IMR-90 (cell line): ENCODE measurements around the gene OR5B21.

Experiments used
- BHLHE40 ChIP-seq: fragments of 150-350 bp; IDR thresholded peaks from 2 replicates; pipeline ENCODE4 v1.6.1; 2016; ENCODE audit warnings: mild to moderate bottlenecking, low read depth, low read length
- CHD1 ChIP-seq: IDR thresholded peaks from 2 replicates; pipeline ENCODE4 v1.6.1; 2012; ENCODE audit warnings: low read depth, low read length, improper control_type of control experiment
- CTCF ChIP-seq: conservative IDR thresholded peaks from 2 replicates; pipeline ENCODE4 v1.5.1; 2012; ENCODE audit warnings: mild to moderate bottlenecking, low read depth, low read length, improper control_type of control experiment
- FOS ChIP-seq: fragments of 150-350 bp; IDR thresholded peaks from 2 replicates; pipeline ENCODE4 v1.6.1; 2016; ENCODE audit warnings: low read depth, low read length
- MAFK ChIP-seq: IDR thresholded peaks from 2 replicates; pipeline ENCODE4 v1.6.1; 2012; ENCODE audit warnings: low read depth, low read length, improper control_type of control experiment
- MAZ ChIP-seq: IDR thresholded peaks from 2 replicates; pipeline ENCODE4 v1.6.1; 2012; ENCODE audit warnings: low read depth, mild to moderate bottlenecking, low read length, improper control_type of control experiment, moderate library complexity, borderline replicate concordance
- MXI1 ChIP-seq: IDR thresholded peaks from 2 replicates; pipeline ENCODE4 v1.6.1; 2012; ENCODE audit warnings: low read depth, mild to moderate bottlenecking, low read length, moderate library complexity, borderline replicate concordance
- NFE2L2 ChIP-seq: fragments of 150-350 bp; IDR thresholded peaks from 2 replicates; pipeline ENCODE4 v1.6.1; 2016; ENCODE audit warnings: low read depth, mild to moderate bottlenecking, low read length
- POLR2A ChIP-seq: IDR thresholded peaks from 2 replicates; pipeline ENCODE4 v1.6.1; 2012; ENCODE audit warnings: mild to moderate bottlenecking, low read depth, low read length
- RAD21 ChIP-seq: IDR thresholded peaks from 2 replicates; pipeline ENCODE4 v1.6.1; 2012; ENCODE audit warnings: low read length, improper control_type of control experiment
- RCOR1 ChIP-seq: IDR thresholded peaks from 2 replicates; pipeline ENCODE4 v1.6.1; 2012; ENCODE audit warnings: mild to moderate bottlenecking, low read length, improper control_type of control experiment; ENCODE audit not compliant: insufficient replicate concordance
- RFX5 ChIP-seq: IDR thresholded peaks from 2 replicates; pipeline ENCODE4 v1.8.0; 2012; ENCODE audit warnings: low read depth, mild to moderate bottlenecking, low read length, moderate library complexity
- SMC3 ChIP-seq: fragments of 150-350 bp; IDR thresholded peaks from 2 replicates; pipeline ENCODE4 v1.6.1; 2016; ENCODE audit warnings: low read depth, mild to moderate bottlenecking, antibody characterized with exemption, low read length, moderate library complexity
- USF2 ChIP-seq: fragments of 150-350 bp; IDR thresholded peaks from 2 replicates; pipeline ENCODE4 v1.6.1; 2017; ENCODE audit warnings: mild to moderate bottlenecking, antibody characterized with exemption, low read length, low read depth

- TF ChIP-seq CTCF (no peak), POLR2A (no peak), MAFK (peak; percentile 34; the same call in 1 of the 2 replicates), MAZ (no peak), RAD21 (no peak), RFX5 (no peak), CHD1 (no peak), MXI1 (no peak), USF2 (no peak), FOS (no peak), SMC3 (no peak), BHLHE40 (no peak), RCOR1 (no peak), NFE2L2 (no peak)
Measured at GRCh38 chr11:58502004-58502403, 5.9 kb downstream of the OR5B21 start.
